Breast epithelium (tissue), 3 donors: ENCODE measurements around the gene IFTAP.

Experiments
- CTCF ChIP-seq, 3 donors: fragments of 450-650 bp; IDR thresholded peaks; one replicate each; pipeline ENCODE4 v1.5.1; 2016 to 2017; ENCODE audit warnings: antibody characterized with exemption in 3 of 3, mild to moderate bottlenecking in 3 of 3, moderate library complexity in 3 of 3
- POLR2A ChIP-seq: fragments of 450-650 bp; IDR thresholded peaks from one replicate; pipeline ENCODE4 v1.6.1; 2016; ENCODE audit warnings: antibody characterized with exemption, mild to moderate bottlenecking, moderate library complexity
- POLR2AphosphoS5 ChIP-seq, 3 donors: sonication (generic); formaldehyde crosslinking; IDR thresholded peaks; one replicate each; pipeline ENCODE4 v1.6.1; 2017; ENCODE audit warnings: antibody characterized with exemption in 3 of 3

GRCh38 chr11:36609383-36609782 lies 15.1 kb downstream of the IFTAP start:
- TF ChIP-seq CTCF (IDR thresholded peaks at IDR 0.05) (no peak), POLR2A (no peak), POLR2AphosphoS5 (IDR thresholded peaks at IDR 0.05) (no peak)
